T-helper 1 cell treated with Interleukin-12 subunit alpha and Interleukin-12 subunit beta and Interleukin-4 antibody, amounts not matched to agents 30 μg/mL and 1 μg/mL, for 36 hours (primary cell): ENCODE data around the gene TRABD2B.

Experiments
- H3K27ac Mint-ChIP-seq: one replicate; pipeline ENCODE4 v1.8.0; 2021; ENCODE audit warnings: mild to moderate bottlenecking, mixed read lengths
- H3K27me3 Mint-ChIP-seq: one replicate; pipeline ENCODE4 v1.8.0; 2021; ENCODE audit warnings: low read depth, mixed read lengths
- H3K36me3 Mint-ChIP-seq: one replicate; pipeline ENCODE4 v1.8.0; 2021; ENCODE audit warnings: low read depth, mixed read lengths
- H3K4me1 Mint-ChIP-seq: one replicate; pipeline ENCODE4 v1.8.0; 2021; ENCODE audit warnings: low read depth, mixed read lengths
- H3K4me3 Mint-ChIP-seq: one replicate; pipeline ENCODE4 v1.8.0; 2021; ENCODE audit warnings: mild to moderate bottlenecking, moderate library complexity, mixed read lengths
- H3K9me3 Mint-ChIP-seq: one replicate; pipeline ENCODE4 v1.8.0; 2021; ENCODE audit warnings: mixed read lengths

Gene TRABD2B

GRCh38 chr1:47727697-47728085 lies 269.5 kb downstream of the TRABD2B start:
- Mint-ChIP-seq H3K4me3 (no peak overlapping the region), H3K36me3 (no peaks in the 10 kb centered on the region), H3K9me3 (no peaks in the 10 kb centered on the region), H3K27me3 (peaks cover 50% of the 10 kb centered on the region), H3K27ac (no peak overlapping the region), H3K4me1 (peaks cover 4% of the 10 kb centered on the region)

- no peak overlapping the region for H3K27ac Mint-ChIP-seq
- no peak overlapping the region for H3K4me3 Mint-ChIP-seq
- H3K27me3 Mint-ChIP-seq, result peaks cover 45% of the 10 kb centered on the region
- H3K4me1 Mint-ChIP-seq, result peaks cover 4% of the 10 kb centered on the region
- no peaks in the 10 kb centered on the region for H3K36me3 Mint-ChIP-seq
- no peaks in the 10 kb centered on the region for H3K9me3 Mint-ChIP-seq
These were observed 270.0 kb downstream of the TRABD2B start for GRCh38 chr1:47727051-47727696.

GRCh38 chr1:47725992-47726855 lies 271.0 kb downstream of the TRABD2B start:
- Mint-ChIP-seq H3K4me3 (no peak overlapping the region), H3K36me3 (no peaks in the 10 kb centered on the region), H3K27ac (no peak overlapping the region), H3K4me1 (peaks cover 4% of the 10 kb centered on the region), H3K27me3 (peaks cover 45% of the 10 kb centered on the region), H3K9me3 (no peaks in the 10 kb centered on the region)

- Mint-ChIP-seq H3K36me3 (no peaks in the 10 kb centered on the region), H3K9me3 (no peaks in the 10 kb centered on the region), H3K4me1 (peaks cover 4% of the 10 kb centered on the region), H3K27me3 (peaks cover 44% of the 10 kb centered on the region), H3K27ac (no peak overlapping the region), H3K4me3 (no peak overlapping the region)
These were observed 271.6 kb downstream of the TRABD2B start for GRCh38 chr1:47725511-47725991.

- Mint-ChIP-seq H3K36me3 (no peaks in the 10 kb centered on the region), H3K9me3 (no peaks in the 10 kb centered on the region), H3K4me1 (peaks cover 4% of the 10 kb centered on the region), H3K27me3 (peaks cover 44% of the 10 kb centered on the region), H3K4me3 (no peak overlapping the region), H3K27ac (no peak overlapping the region)
These were observed 272.1 kb downstream of the TRABD2B start for GRCh38 chr1:47725000-47725473.

GRCh38 chr1:47724432-47724999 lies 272.7 kb downstream of the TRABD2B start:
- peaks cover 4% of the 10 kb centered on the region for H3K4me1 Mint-ChIP-seq
- no peaks in the 10 kb centered on the region for H3K36me3 Mint-ChIP-seq
- no peaks in the 10 kb centered on the region for H3K9me3 Mint-ChIP-seq
- peaks cover 44% of the 10 kb centered on the region for H3K27me3 Mint-ChIP-seq
- no peak overlapping the region for H3K27ac Mint-ChIP-seq
- H3K4me3 Mint-ChIP-seq, result no peak overlapping the region

GRCh38 chr1:47722909-47723580 lies 274.1 kb downstream of the TRABD2B start:
- peaks cover 4% of the 10 kb centered on the region for H3K4me1 Mint-ChIP-seq
- H3K9me3 Mint-ChIP-seq, result no peaks in the 10 kb centered on the region
- H3K4me3 Mint-ChIP-seq, result no peak overlapping the region
- peaks cover 44% of the 10 kb centered on the region for H3K27me3 Mint-ChIP-seq
- H3K36me3 Mint-ChIP-seq, result no peaks in the 10 kb centered on the region
- H3K27ac Mint-ChIP-seq, result no peak overlapping the region

- Mint-ChIP-seq H3K27ac (no peak overlapping the region), H3K4me3 (no peak overlapping the region), H3K9me3 (no peaks in the 10 kb centered on the region), H3K4me1 (peaks cover 4% of the 10 kb centered on the region), H3K36me3 (no peaks in the 10 kb centered on the region), H3K27me3 (peaks cover 45% of the 10 kb centered on the region)
These were observed 275.1 kb downstream of the TRABD2B start for GRCh38 chr1:47722101-47722500.

- Mint-ChIP-seq H3K36me3 (no peaks in the 10 kb centered on the region), H3K4me3 (no peak overlapping the region), H3K27me3 (peaks cover 41% of the 10 kb centered on the region), H3K4me1 (no peaks in the 10 kb centered on the region), H3K27ac (no peak overlapping the region), H3K9me3 (no peaks in the 10 kb centered on the region)
These were observed 277.1 kb downstream of the TRABD2B start for GRCh38 chr1:47720111-47720510.

- Mint-ChIP-seq H3K27ac (no peak overlapping the region), H3K4me3 (no peak overlapping the region), H3K4me1 (no peaks in the 10 kb centered on the region), H3K27me3 (peaks cover 47% of the 10 kb centered on the region), H3K36me3 (no peaks in the 10 kb centered on the region), H3K9me3 (no peaks in the 10 kb centered on the region)
These were observed 279.8 kb downstream of the TRABD2B start for GRCh38 chr1:47717341-47717740.

GRCh38 chr1:47713975-47714767 lies 283.0 kb downstream of the TRABD2B start:
- no peaks in the 10 kb centered on the region for H3K36me3 Mint-ChIP-seq
- H3K4me1 Mint-ChIP-seq, result no peaks in the 10 kb centered on the region
- no peaks in the 10 kb centered on the region for H3K9me3 Mint-ChIP-seq

GRCh38 chr1:47713333-47713953 lies 283.7 kb downstream of the TRABD2B start:
- Mint-ChIP-seq H3K9me3 (no peaks in the 10 kb centered on the region), H3K4me1 (no peaks in the 10 kb centered on the region), H3K4me3 (no peak overlapping the region), H3K27ac (no peak overlapping the region), H3K36me3 (no peaks in the 10 kb centered on the region), H3K27me3 (peaks cover 65% of the 10 kb centered on the region)

More at GRCh38 chr1:47713975-47714767, 283.0 kb downstream of the TRABD2B start:
- H3K27ac Mint-ChIP-seq, result no peak overlapping the region
- H3K27me3 Mint-ChIP-seq, result peaks cover 65% of the 10 kb centered on the region
- no peak overlapping the region for H3K4me3 Mint-ChIP-seq

- no peak overlapping the region for H3K4me3 Mint-ChIP-seq
- no peak overlapping the region for H3K27ac Mint-ChIP-seq
- H3K4me1 Mint-ChIP-seq, result no peaks in the 10 kb centered on the region
- H3K36me3 Mint-ChIP-seq, result no peaks in the 10 kb centered on the region
- H3K9me3 Mint-ChIP-seq, result no peaks in the 10 kb centered on the region
- peaks cover 70% of the 10 kb centered on the region for H3K27me3 Mint-ChIP-seq
These were observed 284.4 kb downstream of the TRABD2B start for GRCh38 chr1:47712596-47713299.
